ENCODE data around the gene MBNL3. TPM values are rescaled to one million over a fixed set of nuclear protein-coding genes. Genes with fewer than 3 reads are reported as not detected.

MBNL3 gene
- total RNA-seq, 1 experiment from 2014 or later = 2.6 TPM

- Histone ChIP-seq H4K20me1 (ENCODE audit: control insufficient read depth, insufficient read depth, insufficient read length) (no peaks in the 10 kb centered on the region), H3K18ac (ENCODE audit: insufficient read length, low read depth, low read length) (no peak overlapping the region), H3K4ac (ENCODE audit: low read depth, low read length) (no peak overlapping the region), H3K56ac (ENCODE audit: insufficient read length, low read depth, low read length) (no peak overlapping the region), H3K79me2 (ENCODE audit: insufficient read depth, low read length) (no peaks in the 10 kb centered on the region), H4K91ac (ENCODE audit: insufficient read length, low read depth, low read length) (no peak overlapping the region), H2AFZ (ENCODE audit: low read length) (no peak overlapping the region), H3K27ac (ENCODE audit: insufficient read length, low read depth, low read length) (no peak overlapping the region), H2BK12ac (ENCODE audit: insufficient read length, low read depth, low read length) (no peak overlapping the region), H3K23me2 (ENCODE audit: insufficient read length, low read depth, low read length, poor library complexity, severe bottlenecking) (no peaks in the 10 kb centered on the region), H2BK120ac (ENCODE audit: low read depth, low read length, poor library complexity, severe bottlenecking) (no peak overlapping the region), H3K79me1 (ENCODE audit: insufficient read depth, low read depth, low read length, poor library complexity, severe bottlenecking) (no peaks in the 10 kb centered on the region), H2BK5ac (ENCODE audit: insufficient read length, low read length) (no peak overlapping the region), H4K5ac (ENCODE audit: insufficient read length, low read depth, low read length) (no peak overlapping the region), H3K14ac (ENCODE audit: insufficient read depth, low read length) (no peak overlapping the region), H3K27me3 (ENCODE audit: insufficient read depth, low read length) (no peaks in the 10 kb centered on the region), H3K9ac (ENCODE audit: extremely low read depth, insufficient read length, low read length) (no peak overlapping the region), H3T11ph (ENCODE audit: low read length) (no peak overlapping the region), H3K23ac (ENCODE audit: insufficient read length, low read depth, low read length) (no peak overlapping the region), H2BK15ac (ENCODE audit: low read depth, low read length) (no peak overlapping the region), H2AK5ac (ENCODE audit: insufficient read length, low read length) (no peak overlapping the region), H4K8ac (replicated peaks; ENCODE audit: insufficient read length, low read depth, low read length) (no peak overlapping the region), H3K4me1 (ENCODE audit: insufficient read depth, low read length) (no peaks in the 10 kb centered on the region), H3K4me2 (ENCODE audit: insufficient read depth, insufficient read length, low read length) (no peak overlapping the region), H3K9me3 (ENCODE audit: control insufficient read depth, low read depth, low read length) (no peaks in the 10 kb centered on the region), H2BK20ac (ENCODE audit: low read depth, low read length, poor library complexity, severe bottlenecking) (no peak overlapping the region)
- Mint-ChIP-seq H3K4me3 (no peak overlapping the region), H3K36me3 (ENCODE audit: insufficient read depth in 1 of 3, low read depth in 3 of 3) (peaks cover 5 to 20% (median 10%) of the 10 kb centered on the region in 3 experiments; a peak in 6 of 7 replicates), H3K9me3 (peaks cover 27 to 34% of the 10 kb centered on the region in 2 experiments), H3K4me1 (peaks cover 0 to under 1% of the 10 kb centered on the region in 2 experiments; a peak in 1 of 4 replicates), H3K27ac (no peak overlapping the region), H3K27me3 (ENCODE audit: low read depth) (peaks cover 6% of the 10 kb centered on the region)
- DNase-seq = no peak
- TF ChIP-seq CTCF (conservative IDR thresholded peaks at IDR 0.05) = no peak
- WGBS (ENCODE audit: extremely low coverage, insufficient read length, low lambda C conversion rate) = no CpG with 5 or more reads among the region's 2 CpGs
Measured at GRCh38 chrX:132444936-132445335, 43.9 kb downstream of the MBNL3 start.
